HL-60 (cell line): ENCODE results near the gene MVD.

Experiments used
- DNase-seq, 2 experiments: peaks; one replicate each; pipeline ENCODE4 v3.0.0-alpha.2; 2010 to 2020; ENCODE audit warnings: low read depth in 1 of 2, low spot score in 1 of 2
- H3K27ac ChIP-seq: fragments of 250-450 bp; sonication (Bioruptor Pico); replicated peaks from 2 replicates; pipeline ENCODE4 v1.5.1; 2020; ENCODE audit warnings: mild to moderate bottlenecking, moderate library complexity
- H3K27me3 ChIP-seq: fragments of 250-450 bp; sonication (Bioruptor Pico); 2 replicates; pipeline ENCODE4 v1.5.1; 2021; ENCODE audit warnings: mild to moderate bottlenecking, moderate library complexity; ENCODE audit not compliant: insufficient read depth, poor library complexity, severe bottlenecking
- H3K4me3 ChIP-seq: replicated peaks from 2 replicates; pipeline ENCODE4 v1.5.1; 2011; ENCODE audit warnings: mild to moderate bottlenecking, control low read depth, low read length; ENCODE audit not compliant: insufficient read depth
- CTCF ChIP-seq: IDR thresholded peaks from one replicate; pipeline ENCODE4 v1.5.1; 2011; ENCODE audit warnings: low read length, control low read depth, inconsistent platforms; ENCODE audit not compliant: insufficient read depth
- GABPA ChIP-seq: IDR thresholded peaks from 2 replicates; pipeline ENCODE4 v1.6.1; 2012; ENCODE audit warnings: low read depth
- POLR2AphosphoS5 ChIP-seq: IDR thresholded peaks from 2 replicates; pipeline ENCODE4 v1.6.1; 2012; ENCODE audit warnings: low read depth
- REST ChIP-seq: IDR thresholded peaks from 2 replicates; pipeline ENCODE4 v1.6.1; 2012; ENCODE audit warnings: low read depth; ENCODE audit not compliant: insufficient replicate concordance
- SPI1 ChIP-seq: IDR thresholded peaks from 2 replicates; pipeline ENCODE4 v1.6.1; 2012; ENCODE audit warnings: low read depth, mild to moderate bottlenecking, borderline replicate concordance

MVD gene

GRCh38 chr16:88630941-88631340 is 31.9 kb downstream of the MVD start:
- Histone ChIP-seq H3K27me3 (no peaks in the 10 kb centered on the region), H3K4me3 (no peak overlapping the region), H3K27ac (no peak overlapping the region)
- DNase-seq, result no peak
- TF ChIP-seq SPI1 (no peak), POLR2AphosphoS5 (no peak), REST (no peak), CTCF (no peak), GABPA (no peak)

- H3K27ac ChIP-seq, result no peak overlapping the region
- TF ChIP-seq GABPA (no peak), SPI1 (no peak), POLR2AphosphoS5 (no peak), CTCF (no peak)
- H3K27me3 ChIP-seq, result no peaks in the 10 kb centered on the region
- DNase-seq, result no peak
- H3K4me3 ChIP-seq, result no peak overlapping the region
Measured at GRCh38 chr16:88630433-88630832, 32.5 kb downstream of the MVD start.

GRCh38 chr16:88629835-88630234 is 33.1 kb downstream of the MVD start:
- no peak for DNase-seq
- no peaks in the 10 kb centered on the region for H3K27me3 ChIP-seq
- no peak overlapping the region for H3K4me3 ChIP-seq
- no peak overlapping the region for H3K27ac ChIP-seq
- no peak for TF ChIP-seq GABPA
- no peak for TF ChIP-seq CTCF
- no peak for TF ChIP-seq REST
- TF ChIP-seq POLR2AphosphoS5, result no peak

- H3K4me3 ChIP-seq, result no peak overlapping the region
- TF ChIP-seq CTCF, result no peak
- no peak for TF ChIP-seq REST
- no peak for TF ChIP-seq POLR2AphosphoS5
- TF ChIP-seq SPI1, result no peak
- TF ChIP-seq GABPA, result no peak
- no peak overlapping the region for H3K27ac ChIP-seq
- DNase-seq, result no peak
- H3K27me3 ChIP-seq, result no peaks in the 10 kb centered on the region
Measured at GRCh38 chr16:88628512-88628974, 34.3 kb downstream of the MVD start.
